Measurements from ENCODE around the gene ADGRL1. TPM values are rescaled to one million over a fixed set of nuclear protein-coding genes. Genes with fewer than 3 reads are reported as not detected.

ADGRL1 gene
- polyA plus RNA-seq, 1 of the 3 experiments (the other 2 are of a cell fraction), result 13.4 TPM

- H3F3A ChIP-seq (replicated peaks; ENCODE audit: insufficient read depth), result peaks cover 2% of the 10 kb centered on the region
- no peaks in the 10 kb centered on the region for H3K27me3 ChIP-seq (ENCODE audit: insufficient read depth)
- peaks cover 0 to 26% of the 10 kb centered on the region in 2 experiments; a peak in 1 of 4 replicates for H3K4me1 ChIP-seq (ENCODE audit: control insufficient read depth in 1 of 2, insufficient read depth in 2 of 2, low read depth in 1 of 2, low read length in 1 of 2)
- H3K9ac ChIP-seq, result no peak overlapping the region
- no peak overlapping the region for H3K4me3 ChIP-seq (ENCODE audit: low read depth in 2 of 2, low read length in 1 of 2)
- H3K9me2 ChIP-seq, result no peaks in the 10 kb centered on the region
- no peaks in the 10 kb centered on the region for H4K20me1 ChIP-seq (ENCODE audit: insufficient read depth)
- ChIA-PET POLR2A (no interaction called here), CTCF (interaction anchor here (0.7 to 18.9 kb wide), 6 partner anchors 13 to 331 kb away, joined by 3 to 256 read pairs (median 7); partner anchors contain the start of gene ASF1B)
- 66% methylated on average over 14 of the region's 21 CpGs for WGBS (ENCODE audit: low lambda C conversion rate)
- H3K9me3 ChIP-seq, result no peaks in the 10 kb centered on the region
- H3K36me3 ChIP-seq (replicated peaks in 1 of 2; ENCODE audit: control insufficient read depth in 1 of 2, insufficient read depth in 2 of 2, low read length in 1 of 2), result peaks cover 0 to 12% of the 10 kb centered on the region in 2 experiments
- H3K4me2 ChIP-seq, result no peak overlapping the region
- peak; percentile 77 for DNase-seq
- H3K79me2 ChIP-seq (ENCODE audit: insufficient read depth), result no peaks in the 10 kb centered on the region
- TF ChIP-seq, protein P1, sequence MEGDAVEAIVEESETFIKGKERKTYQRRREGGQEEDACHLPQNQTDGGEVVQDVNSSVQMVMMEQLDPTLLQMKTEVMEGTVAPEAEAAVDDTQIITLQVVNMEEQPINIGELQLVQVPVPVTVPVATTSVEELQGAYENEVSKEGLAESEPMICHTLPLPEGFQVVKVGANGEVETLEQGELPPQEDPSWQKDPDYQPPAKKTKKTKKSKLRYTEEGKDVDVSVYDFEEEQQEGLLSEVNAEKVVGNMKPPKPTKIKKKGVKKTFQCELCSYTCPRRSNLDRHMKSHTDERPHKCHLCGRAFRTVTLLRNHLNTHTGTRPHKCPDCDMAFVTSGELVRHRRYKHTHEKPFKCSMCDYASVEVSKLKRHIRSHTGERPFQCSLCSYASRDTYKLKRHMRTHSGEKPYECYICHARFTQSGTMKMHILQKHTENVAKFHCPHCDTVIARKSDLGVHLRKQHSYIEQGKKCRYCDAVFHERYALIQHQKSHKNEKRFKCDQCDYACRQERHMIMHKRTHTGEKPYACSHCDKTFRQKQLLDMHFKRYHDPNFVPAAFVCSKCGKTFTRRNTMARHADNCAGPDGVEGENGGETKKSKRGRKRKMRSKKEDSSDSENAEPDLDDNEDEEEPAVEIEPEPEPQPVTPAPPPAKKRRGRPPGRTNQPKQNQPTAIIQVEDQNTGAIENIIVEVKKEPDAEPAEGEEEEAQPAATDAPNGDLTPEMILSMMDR (IDR thresholded peaks at IDR 0.05), result no peak
- TF ChIP-seq GABPA (IDR thresholded peaks at IDR 0.05; ENCODE audit: low read depth) (no peak), RXRA (IDR thresholded peaks at IDR 0.05; ENCODE audit: borderline replicate concordance, low read depth) (no peak), GATA2 (CRISPR knock-in tag; IDR thresholded peaks at IDR 0.05) (no peak), CHD2 (IDR thresholded peaks at IDR 0.05; ENCODE audit: low read length, partially characterized antibody) (no peak), FOSL2 (IDR thresholded peaks at IDR 0.05; ENCODE audit: borderline replicate concordance, low read depth) (no peak), USF2 (IDR thresholded peaks at IDR 0.05; ENCODE audit: borderline replicate concordance, low read depth, low read length) (no peak), SIN3A (IDR thresholded peaks at IDR 0.05; ENCODE audit: borderline replicate concordance, low read depth, low read length) (no peak), FOXM1 (IDR thresholded peaks at IDR 0.05; ENCODE audit: low read depth) (no peak), NRF1 (IDR thresholded peaks at IDR 0.05; ENCODE audit: low read depth, low read length) (no peak), JUND (IDR thresholded peaks at IDR 0.05) (no peak), MEF2A (IDR thresholded peaks at IDR 0.05; ENCODE audit: borderline replicate concordance, low read depth) (no peak), TCF12 (IDR thresholded peaks at IDR 0.05) (no peak)
- TF ChIP-seq, protein P2, sequence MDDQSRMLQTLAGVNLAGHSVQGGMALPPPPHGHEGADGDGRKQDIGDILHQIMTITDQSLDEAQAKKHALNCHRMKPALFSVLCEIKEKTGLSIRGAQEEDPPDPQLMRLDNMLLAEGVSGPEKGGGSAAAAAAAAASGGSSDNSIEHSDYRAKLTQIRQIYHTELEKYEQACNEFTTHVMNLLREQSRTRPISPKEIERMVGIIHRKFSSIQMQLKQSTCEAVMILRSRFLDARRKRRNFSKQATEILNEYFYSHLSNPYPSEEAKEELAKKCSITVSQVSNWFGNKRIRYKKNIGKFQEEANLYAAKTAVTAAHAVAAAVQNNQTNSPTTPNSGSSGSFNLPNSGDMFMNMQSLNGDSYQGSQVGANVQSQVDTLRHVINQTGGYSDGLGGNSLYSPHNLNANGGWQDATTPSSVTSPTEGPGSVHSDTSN (IDR thresholded peaks at IDR 0.05), result no peak
- TF ChIP-seq, protein P3, sequence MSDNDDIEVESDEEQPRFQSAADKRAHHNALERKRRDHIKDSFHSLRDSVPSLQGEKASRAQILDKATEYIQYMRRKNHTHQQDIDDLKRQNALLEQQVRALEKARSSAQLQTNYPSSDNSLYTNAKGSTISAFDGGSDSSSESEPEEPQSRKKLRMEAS (IDR thresholded peaks at IDR 0.05; ENCODE audit: low read depth), result no peak
- TF ChIP-seq, protein P4, sequence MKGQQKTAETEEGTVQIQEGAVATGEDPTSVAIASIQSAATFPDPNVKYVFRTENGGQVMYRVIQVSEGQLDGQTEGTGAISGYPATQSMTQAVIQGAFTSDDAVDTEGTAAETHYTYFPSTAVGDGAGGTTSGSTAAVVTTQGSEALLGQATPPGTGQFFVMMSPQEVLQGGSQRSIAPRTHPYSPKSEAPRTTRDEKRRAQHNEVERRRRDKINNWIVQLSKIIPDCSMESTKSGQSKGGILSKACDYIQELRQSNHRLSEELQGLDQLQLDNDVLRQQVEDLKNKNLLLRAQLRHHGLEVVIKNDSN (IDR thresholded peaks at IDR 0.05; ENCODE audit: borderline replicate concordance, low read depth), result no peak
- H3K27ac ChIP-seq (ENCODE audit: low read depth in 2 of 2, low read length in 1 of 2), result peak overlapping the region in 1 of 2 experiments; percentile 39; a peak in 1 of 4 replicates
- H2AFZ ChIP-seq (ENCODE audit: low read depth), result no peak overlapping the region
Measured at GRCh38 chr19:14149509-14149994, 56.4 kb downstream of the ADGRL1 start.
